Parathyroid adenoma (tissue), 2 donors: ENCODE results near the gene KIAA1671.

Experiments used
- H2AFZ ChIP-seq: fragments of 300-600 bp; sonication (generic); one replicate; pipeline ENCODE4 v1.7.0; 2017; ENCODE audit warnings: antibody characterized with exemption, mild to moderate bottlenecking
- H3K27ac ChIP-seq: fragments of 300-600 bp; sonication (generic); one replicate; pipeline ENCODE4 v1.7.0; 2017
- H3K27me3 ChIP-seq: fragments of 300-600 bp; sonication (generic); one replicate; pipeline ENCODE4 v1.7.0; 2017; ENCODE audit warnings: low read length; ENCODE audit not compliant: control insufficient read depth, insufficient read depth
- H3K36me3 ChIP-seq: fragments of 300-600 bp; sonication (generic); one replicate; pipeline ENCODE4 v1.7.0; 2017; ENCODE audit warnings: low read length; ENCODE audit not compliant: control insufficient read depth, insufficient read depth
- H3K4me1 ChIP-seq: fragments of 300-600 bp; sonication (generic); one replicate; pipeline ENCODE4 v1.7.0; 2017; ENCODE audit warnings: control low read depth
- H3K4me2 ChIP-seq: fragments of 300-600 bp; sonication (generic); one replicate; pipeline ENCODE4 v1.7.0; 2017; ENCODE audit warnings: low read length
- H3K4me3 ChIP-seq: fragments of 300-600 bp; sonication (generic); one replicate; pipeline ENCODE4 v1.7.0; 2017; ENCODE audit warnings: low read depth, low read length
- H3K79me2 ChIP-seq: fragments of 300-600 bp; sonication (generic); one replicate; pipeline ENCODE4 v1.7.0; 2017; ENCODE audit warnings: control low read depth
- H3K9ac ChIP-seq: fragments of 300-600 bp; sonication (generic); one replicate; pipeline ENCODE4 v1.7.0; 2017; ENCODE audit warnings: mild to moderate bottlenecking
- H3K9me3 ChIP-seq: fragments of 300-600 bp; sonication (generic); one replicate; pipeline ENCODE4 v1.7.0; 2017; ENCODE audit warnings: low read length; ENCODE audit not compliant: control insufficient read depth
- CTCF ChIP-seq: fragments of 300-600 bp; sonication (generic); IDR thresholded peaks from one replicate; pipeline ENCODE4 v1.7.0; 2017; ENCODE audit warnings: antibody characterized with exemption, mild to moderate bottlenecking
- donor health status: primary hyperparathyroidism.

The KIAA1671 gene

DNA sequence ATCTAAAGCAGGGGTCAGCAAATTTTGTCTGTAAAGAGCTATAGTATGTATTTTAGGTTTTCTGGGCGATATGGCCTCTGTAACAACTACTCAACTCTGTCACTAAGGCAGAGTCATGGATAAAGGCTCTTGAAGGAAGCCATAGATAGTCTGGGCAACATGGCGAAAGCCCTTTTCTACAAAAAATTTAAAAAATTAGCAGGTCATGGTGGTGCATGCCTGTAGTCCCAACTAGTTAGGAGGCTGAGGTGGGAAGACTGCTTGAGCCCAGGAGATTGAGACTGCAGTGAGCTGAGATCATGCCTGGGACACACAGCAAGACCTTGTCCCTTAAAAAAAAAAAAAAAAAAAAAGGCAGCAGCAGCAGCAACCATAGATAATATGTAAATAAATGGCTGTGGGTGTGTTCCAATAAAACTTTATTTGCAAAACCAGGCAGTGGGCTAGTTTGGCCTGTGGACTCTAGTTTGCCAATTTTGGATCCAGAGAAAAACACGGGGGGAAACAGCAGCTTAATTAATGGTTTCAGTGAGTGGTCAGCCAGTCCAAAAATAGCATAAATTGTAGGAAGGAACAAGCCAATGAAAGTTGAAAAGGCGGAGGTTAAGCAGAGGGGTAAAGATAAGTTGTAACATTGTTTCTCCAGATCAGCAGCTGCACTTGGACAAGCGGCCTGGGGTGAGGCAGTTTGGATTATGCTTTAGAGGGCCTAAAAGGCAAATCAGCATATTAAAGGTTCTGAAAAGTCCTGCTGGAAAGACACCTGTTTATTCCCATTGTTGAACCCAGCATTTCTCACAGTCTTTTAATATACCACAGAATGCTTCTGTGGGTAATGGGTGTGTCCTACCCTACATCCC is 62.6 kb downstream of the KIAA1671 start:
- no peak overlapping the region for H2AFZ ChIP-seq
- H3K79me2 ChIP-seq, result no peaks in the 10 kb centered on the region
- no peaks in the 10 kb centered on the region for H3K9me3 ChIP-seq
- no peaks in the 10 kb centered on the region for H3K27me3 ChIP-seq
- no peak overlapping the region for H3K27ac ChIP-seq
- no peaks in the 10 kb centered on the region for H3K36me3 ChIP-seq
- H3K4me2 ChIP-seq, result no peak overlapping the region
- no peaks in the 10 kb centered on the region for H3K4me1 ChIP-seq
- no peak overlapping the region for H3K4me3 ChIP-seq
- TF ChIP-seq CTCF, result no peak
- H3K9ac ChIP-seq, result no peak overlapping the region

DNA sequence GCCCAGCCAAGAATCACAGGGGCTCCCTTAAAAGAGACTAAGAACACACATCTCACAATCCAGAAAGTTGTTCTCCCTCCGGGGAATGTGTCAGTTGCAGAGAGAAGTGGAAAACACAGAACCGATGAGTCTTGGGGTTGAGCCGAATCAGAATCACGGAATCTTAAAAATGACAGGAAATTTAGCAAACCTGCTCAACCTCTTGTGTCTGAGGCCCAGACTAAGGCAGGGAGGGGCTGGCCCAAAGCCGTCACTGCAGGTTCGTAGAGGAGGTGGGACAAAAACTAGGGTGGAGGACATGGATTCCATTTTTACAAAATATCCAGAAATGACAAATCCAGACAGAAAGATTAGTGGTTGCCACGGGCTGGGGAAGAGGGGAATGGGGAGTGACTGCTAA is 63.8 kb downstream of the KIAA1671 start:
- Histone ChIP-seq H3K4me1 (no peaks in the 10 kb centered on the region), H3K9me3 (no peaks in the 10 kb centered on the region), H3K4me3 (no peak overlapping the region), H2AFZ (no peak overlapping the region), H3K4me2 (no peak overlapping the region), H3K79me2 (peaks cover 6% of the 10 kb centered on the region), H3K27me3 (no peaks in the 10 kb centered on the region), H3K9ac (no peak overlapping the region), H3K27ac (no peak overlapping the region), H3K36me3 (no peaks in the 10 kb centered on the region)
- TF ChIP-seq CTCF, result no peak

DNA sequence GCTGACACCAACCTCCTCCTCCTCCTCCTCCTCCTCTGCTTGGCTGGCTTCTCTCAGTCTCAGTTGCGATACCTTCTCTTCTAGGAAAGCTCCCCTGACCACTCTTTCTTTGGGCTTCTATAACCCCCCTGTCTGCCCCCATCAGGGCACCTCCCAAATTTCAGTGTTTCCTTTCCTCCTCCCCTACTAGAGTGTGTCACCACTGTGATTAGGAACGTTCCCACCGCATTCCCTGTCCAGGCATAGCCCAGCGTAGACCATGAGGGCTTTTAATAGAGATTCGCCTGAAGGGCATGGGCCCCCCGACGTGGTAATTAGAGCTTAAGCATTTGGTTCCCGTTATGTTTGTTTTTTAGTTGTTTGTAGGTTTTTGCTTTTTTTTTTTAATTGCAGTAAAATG is 65.5 kb downstream of the KIAA1671 start:
- H3K4me2 ChIP-seq, result no peak overlapping the region
- no peak overlapping the region for H3K4me3 ChIP-seq
- no peaks in the 10 kb centered on the region for H3K4me1 ChIP-seq
- no peak overlapping the region for H3K9ac ChIP-seq
- no peaks in the 10 kb centered on the region for H3K36me3 ChIP-seq
- H3K9me3 ChIP-seq, result no peaks in the 10 kb centered on the region
- H2AFZ ChIP-seq, result no peak overlapping the region
- H3K79me2 ChIP-seq, result peaks cover 6% of the 10 kb centered on the region
- H3K27ac ChIP-seq, result no peak overlapping the region
- TF ChIP-seq CTCF, result no peak
- H3K27me3 ChIP-seq, result no peaks in the 10 kb centered on the region

- TF ChIP-seq CTCF, result no peak
- no peaks in the 10 kb centered on the region for H3K4me1 ChIP-seq
- H3K27ac ChIP-seq, result no peak overlapping the region
- no peaks in the 10 kb centered on the region for H3K36me3 ChIP-seq
- no peak overlapping the region for H3K4me3 ChIP-seq
- no peaks in the 10 kb centered on the region for H3K9me3 ChIP-seq
- peaks cover 6% of the 10 kb centered on the region for H3K79me2 ChIP-seq
- no peak overlapping the region for H2AFZ ChIP-seq
- H3K9ac ChIP-seq, result no peak overlapping the region
- no peaks in the 10 kb centered on the region for H3K27me3 ChIP-seq
- H3K4me2 ChIP-seq, result no peak overlapping the region
Measured at GRCh38 chr22:25019427-25020184, 67.1 kb downstream of the KIAA1671 start.
